SU-DHL-6 (cell line): ENCODE results near the gene FAM184B.

Experiments
- H2AFZ ChIP-seq: fragments of 200-600 bp; sonication (generic); 2 replicates; pipeline ENCODE4 v1.6.1; 2014; ENCODE audit warnings: low read depth, mild to moderate bottlenecking, moderate library complexity, mixed read lengths, antibody characterized with exemption, low read length; ENCODE audit not compliant: severe bottlenecking
- H3F3A ChIP-seq: fragments of 200-600 bp; shearing (Covaris generic); 2 replicates; pipeline ENCODE4 v1.6.0; 2016; ENCODE audit warnings: antibody characterized with exemption, mild to moderate bottlenecking; ENCODE audit not compliant: insufficient read depth
- H3K27ac ChIP-seq: fragments of 200-600 bp; sonication (generic); 2 replicates; pipeline ENCODE4 v1.5.1; 2016; ENCODE audit warnings: low read depth, mild to moderate bottlenecking, low read length, moderate library complexity, mixed read lengths
- H3K27me3 ChIP-seq: fragments of 200-600 bp; sonication (generic), shearing (Covaris generic); 2 replicates; pipeline ENCODE4 v1.6.0; 2014; ENCODE audit warnings: mild to moderate bottlenecking, low read length
- H3K36me3 ChIP-seq: fragments of 200-600 bp; sonication (generic); 2 replicates; pipeline ENCODE4 v1.6.1; 2014; ENCODE audit warnings: mild to moderate bottlenecking, low read length, mixed read lengths
- H3K4me2 ChIP-seq: fragments of 300-600, 200-600 bp; shearing (Covaris generic), sonication (generic); 2 replicates; pipeline ENCODE4 v1.6.0; 2014; ENCODE audit warnings: low read length, low read depth, mild to moderate bottlenecking; ENCODE audit not compliant: poor library complexity, severe bottlenecking
- H3K4me3 ChIP-seq: fragments of 200-600 bp; sonication (generic); 2 replicates; pipeline ENCODE4 v1.5.1; 2014; ENCODE audit warnings: antibody characterized with exemption, low read length, mild to moderate bottlenecking, mixed read lengths; ENCODE audit not compliant: insufficient read depth, poor library complexity, severe bottlenecking
- H3K79me2 ChIP-seq: fragments of 200-600 bp; sonication (generic); 2 replicates; pipeline ENCODE4 v1.6.1; 2014; ENCODE audit warnings: mild to moderate bottlenecking, low read length, moderate library complexity; ENCODE audit not compliant: insufficient read depth
- H3K9ac ChIP-seq: fragments of 200-600 bp; sonication (generic); 2 replicates; pipeline ENCODE4 v1.7.0; 2014; ENCODE audit warnings: mild to moderate bottlenecking, low read length
- H3K9me2 ChIP-seq: fragments of 200-600 bp; sonication (generic); replicated peaks from 2 replicates; pipeline ENCODE4 v1.6.1; 2014; ENCODE audit warnings: low read length; ENCODE audit not compliant: insufficient read depth
- H3K9me3 ChIP-seq: fragments of 200-600 bp; sonication (generic); 2 replicates; pipeline ENCODE4 v1.6.1; 2014; ENCODE audit warnings: low read length, mixed read lengths; ENCODE audit not compliant: insufficient read depth
- H4K20me1 ChIP-seq: fragments of 200-600 bp; sonication (generic); 2 replicates; pipeline ENCODE4 v1.6.1; 2014; ENCODE audit warnings: low read depth, mild to moderate bottlenecking, antibody characterized with exemption, low read length, moderate library complexity, mixed read lengths
- CTCF ChIP-seq: fragments of 200-600 bp; sonication (generic); IDR thresholded peaks from one replicate; pipeline ENCODE4 v1.5.1; 2017; ENCODE audit warnings: antibody characterized with exemption, mild to moderate bottlenecking, low read length, moderate library complexity; ENCODE audit not compliant: insufficient read depth, poor library complexity, severe bottlenecking
- EZH2phosphoT487 ChIP-seq: fragments of 200-600 bp; sonication (generic), shearing (Covaris generic); conservative IDR thresholded peaks from 2 replicates; pipeline ENCODE4 v1.6.1; 2018; ENCODE audit warnings: mild to moderate bottlenecking, antibody characterized with exemption, low read length, moderate library complexity, mixed read lengths

The FAM184B gene

GRCh38 chr4:17589355-17589754 lies 192.1 kb downstream of the FAM184B start:
- Histone ChIP-seq H3K9ac (no peak overlapping the region), H3K9me3 (no peaks in the 10 kb centered on the region), H3F3A (peaks cover 5% of the 10 kb centered on the region; the same call in 1 of the 2 replicates), H3K79me2 (peaks cover 7% of the 10 kb centered on the region), H3K9me2 (no peaks in the 10 kb centered on the region), H3K36me3 (peaks cover 14% of the 10 kb centered on the region; the same call in 1 of the 2 replicates), H4K20me1 (no peaks in the 10 kb centered on the region), H2AFZ (no peak overlapping the region), H3K4me3 (no peak overlapping the region), H3K4me2 (no peak overlapping the region), H3K27me3 (no peaks in the 10 kb centered on the region), H3K27ac (no peak overlapping the region)
- TF ChIP-seq CTCF (no peak), EZH2phosphoT487 (no peak)

- Histone ChIP-seq H3K4me3 (no peak overlapping the region), H2AFZ (no peak overlapping the region), H3K27ac (no peak overlapping the region), H3K4me2 (no peak overlapping the region), H3K27me3 (no peaks in the 10 kb centered on the region), H3K9me3 (no peaks in the 10 kb centered on the region), H3K9ac (no peak overlapping the region), H4K20me1 (no peaks in the 10 kb centered on the region), H3K79me2 (no peaks in the 10 kb centered on the region), H3K36me3 (peaks cover 18% of the 10 kb centered on the region), H3K9me2 (no peaks in the 10 kb centered on the region), H3F3A (peaks cover 5% of the 10 kb centered on the region; the same call in 1 of the 2 replicates)
- TF ChIP-seq EZH2phosphoT487: no peak
These were observed 194.2 kb downstream of the FAM184B start for GRCh38 chr4:17587094-17587822.

GRCh38 chr4:17584521-17585213 lies 196.8 kb downstream of the FAM184B start:
- Histone ChIP-seq H3K9me3 (no peaks in the 10 kb centered on the region), H3K9me2 (no peaks in the 10 kb centered on the region), H3K27ac (no peak overlapping the region), H3K4me3 (no peak overlapping the region), H3F3A (0 out of 2 replicates have a peak, but pooled peaks cover 5% of the 10 kb centered on the region), H2AFZ (no peak overlapping the region), H3K79me2 (0 out of 2 replicates have a peak, but pooled peaks cover 3% of the 10 kb centered on the region), H3K4me2 (no peak overlapping the region), H3K27me3 (no peaks in the 10 kb centered on the region), H3K9ac (no peak overlapping the region), H3K36me3 (peaks cover 30% of the 10 kb centered on the region), H4K20me1 (no peaks in the 10 kb centered on the region)
- TF ChIP-seq EZH2phosphoT487 (no peak), CTCF (no peak)

GRCh38 chr4:17583941-17584340 lies 197.5 kb downstream of the FAM184B start:
- Histone ChIP-seq H3K27me3 (no peaks in the 10 kb centered on the region), H3K27ac (no peak overlapping the region), H3K9me3 (no peaks in the 10 kb centered on the region), H3K79me2 (peaks cover 11% of the 10 kb centered on the region), H3K9ac (no peak overlapping the region), H3K36me3 (peaks cover 30% of the 10 kb centered on the region), H2AFZ (no peak overlapping the region), H3K9me2 (no peaks in the 10 kb centered on the region), H4K20me1 (no peaks in the 10 kb centered on the region), H3K4me3 (no peak overlapping the region), H3K4me2 (no peak overlapping the region), H3F3A (0 out of 2 replicates have a peak, but pooled peaks cover 5% of the 10 kb centered on the region)
- TF ChIP-seq CTCF (no peak), EZH2phosphoT487 (no peak)
